GM20000 (cell line): ENCODE data around the gene AFTPH.

Experiments
- DNase-seq: peaks from one replicate; pipeline ENCODE4 v3.0.0; 2012; ENCODE audit warnings: low spot score
- TF ChIP-seq, protein P1 (sequence below): IDR thresholded peaks from 2 replicates; pipeline ENCODE4 v1.5.1; 2012; ENCODE audit warnings: mild to moderate bottlenecking, control low read depth; ENCODE audit errors: extremely low read depth, missing control alignments

Gene AFTPH

DNA sequence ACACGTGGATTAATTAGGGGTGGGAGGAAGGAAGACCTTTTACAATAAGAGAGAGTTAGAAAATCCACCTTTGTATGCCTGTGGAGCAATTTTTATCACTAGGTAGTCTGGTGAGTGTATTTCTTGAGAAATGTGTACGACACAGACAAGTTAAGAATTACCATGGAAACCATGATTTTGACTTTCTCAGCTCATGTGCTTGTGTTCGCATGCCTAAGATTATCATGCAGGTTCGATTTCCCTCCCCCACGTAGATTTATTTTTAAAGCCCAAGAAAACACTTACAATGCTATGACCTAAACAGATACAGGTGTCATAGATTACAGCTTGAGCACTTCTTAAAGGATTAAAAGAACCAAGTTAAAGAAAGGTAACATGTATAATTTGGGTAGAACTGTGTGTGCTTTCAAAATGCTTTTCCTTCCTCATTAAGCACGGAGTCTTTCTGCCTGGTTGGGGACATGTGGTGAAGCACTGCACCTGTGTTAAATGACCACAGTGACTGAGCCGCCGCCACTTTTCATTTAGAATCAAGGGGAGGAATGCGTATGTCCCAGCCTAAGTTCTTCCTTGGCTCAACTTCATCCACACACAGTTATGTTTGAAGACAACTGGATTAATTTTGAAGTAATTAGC lies 113.0 kb downstream of the AFTPH start:
- peak; percentile 68 for DNase-seq

DNA sequence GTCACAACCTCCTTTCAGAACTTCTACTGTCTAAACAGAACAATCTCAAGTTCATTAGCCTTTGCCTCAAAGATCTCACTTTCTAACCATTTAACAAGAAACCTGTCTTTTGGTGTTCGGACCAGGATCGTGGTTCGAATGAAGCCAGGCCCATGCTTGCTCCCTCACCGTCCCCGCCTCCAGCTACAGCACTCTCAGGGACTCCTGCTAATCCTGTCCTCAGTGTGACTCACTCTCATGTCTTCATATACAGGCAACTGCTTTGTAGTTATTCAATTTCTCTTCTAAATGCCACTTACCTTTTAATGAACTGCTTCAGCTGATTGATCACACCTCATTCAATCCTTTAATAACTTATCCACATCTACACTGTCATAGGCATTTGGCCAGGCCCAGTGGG lies 113.8 kb downstream of the AFTPH start:
- DNase-seq: no peak
- TF ChIP-seq, protein P1, sequence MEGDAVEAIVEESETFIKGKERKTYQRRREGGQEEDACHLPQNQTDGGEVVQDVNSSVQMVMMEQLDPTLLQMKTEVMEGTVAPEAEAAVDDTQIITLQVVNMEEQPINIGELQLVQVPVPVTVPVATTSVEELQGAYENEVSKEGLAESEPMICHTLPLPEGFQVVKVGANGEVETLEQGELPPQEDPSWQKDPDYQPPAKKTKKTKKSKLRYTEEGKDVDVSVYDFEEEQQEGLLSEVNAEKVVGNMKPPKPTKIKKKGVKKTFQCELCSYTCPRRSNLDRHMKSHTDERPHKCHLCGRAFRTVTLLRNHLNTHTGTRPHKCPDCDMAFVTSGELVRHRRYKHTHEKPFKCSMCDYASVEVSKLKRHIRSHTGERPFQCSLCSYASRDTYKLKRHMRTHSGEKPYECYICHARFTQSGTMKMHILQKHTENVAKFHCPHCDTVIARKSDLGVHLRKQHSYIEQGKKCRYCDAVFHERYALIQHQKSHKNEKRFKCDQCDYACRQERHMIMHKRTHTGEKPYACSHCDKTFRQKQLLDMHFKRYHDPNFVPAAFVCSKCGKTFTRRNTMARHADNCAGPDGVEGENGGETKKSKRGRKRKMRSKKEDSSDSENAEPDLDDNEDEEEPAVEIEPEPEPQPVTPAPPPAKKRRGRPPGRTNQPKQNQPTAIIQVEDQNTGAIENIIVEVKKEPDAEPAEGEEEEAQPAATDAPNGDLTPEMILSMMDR: no peak

More for the DNA sequence above, 113.0 kb downstream of the AFTPH start:
- TF ChIP-seq, protein P1: no peak

DNA sequence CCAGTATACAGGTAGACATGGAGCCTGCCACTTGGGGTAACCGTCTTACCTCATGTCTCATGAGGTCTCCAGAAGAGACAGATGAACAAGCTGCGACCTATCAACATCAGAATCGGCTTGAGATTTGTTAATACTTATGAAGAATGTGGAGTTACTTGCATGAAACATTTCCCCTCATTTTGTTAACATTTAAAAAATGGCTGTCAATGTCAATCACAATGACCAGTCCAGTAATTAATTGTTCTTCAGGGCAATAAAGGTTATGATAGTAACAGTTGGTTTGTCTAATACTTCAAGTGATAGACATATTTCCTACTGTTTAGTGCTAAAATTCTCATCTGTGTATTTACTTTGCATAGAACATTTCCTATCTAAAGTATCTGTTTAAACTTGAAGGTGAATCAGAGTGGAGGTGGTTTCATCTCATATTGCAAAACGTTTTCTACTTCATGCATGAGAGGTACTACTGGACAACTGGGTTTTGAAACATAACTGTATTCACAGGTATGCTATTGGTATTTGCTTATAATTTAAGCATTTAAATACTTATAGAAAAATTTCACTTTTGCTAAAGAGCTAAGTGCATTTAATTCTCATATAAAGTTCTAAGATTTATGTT lies 114.5 kb downstream of the AFTPH start:
- TF ChIP-seq, protein P1: no peak
- DNase-seq: no peak

DNA sequence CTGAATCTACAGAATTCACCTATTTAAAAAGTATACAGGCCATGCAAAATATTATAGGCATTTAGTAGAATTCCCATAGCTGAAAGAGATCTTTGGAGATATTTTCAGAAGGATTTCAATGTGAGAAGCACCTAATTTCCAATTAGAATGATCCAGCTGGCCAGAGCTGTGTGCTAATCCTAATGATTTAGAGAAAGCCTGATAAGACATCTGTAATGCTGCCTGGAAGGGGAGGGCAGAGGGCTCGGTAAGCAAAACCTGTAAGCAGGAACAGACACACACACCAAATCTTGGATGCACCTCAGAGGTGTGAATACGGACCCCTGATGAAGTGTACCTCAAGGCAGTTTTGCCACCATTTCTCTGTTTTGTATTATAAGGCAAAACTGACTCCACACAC lies 115.6 kb downstream of the AFTPH start:
- DNase-seq: no peak
- TF ChIP-seq, protein P1: no peak

DNA sequence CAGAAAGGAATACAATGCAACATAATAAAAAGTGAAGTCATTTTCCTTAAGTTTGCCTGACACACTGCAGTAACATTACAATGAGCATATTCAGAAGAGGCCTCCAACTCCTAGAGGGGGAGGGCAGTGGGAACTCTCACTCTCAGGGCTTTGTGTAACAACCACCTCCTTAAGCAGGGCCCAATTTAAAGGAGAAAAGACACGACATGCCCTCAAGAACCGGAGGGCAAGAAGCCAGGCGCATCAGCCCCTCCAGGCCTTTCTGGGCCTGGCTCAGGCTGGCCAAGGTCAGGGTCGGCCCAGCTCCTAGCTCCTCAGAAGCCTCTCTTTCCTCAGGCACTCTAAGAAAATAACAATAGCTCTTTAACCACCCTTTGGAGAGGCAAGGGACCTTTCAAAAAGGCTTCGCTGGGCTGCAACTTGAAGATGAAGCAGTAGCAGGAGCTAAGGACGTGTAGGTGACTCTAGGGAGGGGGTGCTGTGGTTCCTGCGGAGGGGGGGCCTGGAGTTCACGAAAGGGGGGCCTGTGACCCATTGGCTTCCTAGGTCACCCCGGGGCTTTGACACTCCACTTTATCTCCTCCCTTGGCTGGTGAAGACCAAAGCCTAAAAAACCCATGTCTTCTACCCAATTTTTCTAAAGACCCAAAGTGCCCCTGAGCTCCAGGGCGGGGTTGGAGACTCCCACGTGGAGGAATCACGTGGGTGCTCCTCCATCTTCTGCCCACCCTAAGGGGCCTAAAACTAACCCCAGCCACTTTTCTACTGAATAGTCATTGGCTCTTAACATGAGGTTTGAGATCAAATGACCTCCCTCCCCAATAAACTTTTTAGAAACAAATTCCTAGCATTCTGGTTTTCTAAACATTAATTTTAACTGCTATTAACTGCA lies 116.3 kb downstream of the AFTPH start:
- TF ChIP-seq, protein P1: no peak
- no peak for DNase-seq

DNA sequence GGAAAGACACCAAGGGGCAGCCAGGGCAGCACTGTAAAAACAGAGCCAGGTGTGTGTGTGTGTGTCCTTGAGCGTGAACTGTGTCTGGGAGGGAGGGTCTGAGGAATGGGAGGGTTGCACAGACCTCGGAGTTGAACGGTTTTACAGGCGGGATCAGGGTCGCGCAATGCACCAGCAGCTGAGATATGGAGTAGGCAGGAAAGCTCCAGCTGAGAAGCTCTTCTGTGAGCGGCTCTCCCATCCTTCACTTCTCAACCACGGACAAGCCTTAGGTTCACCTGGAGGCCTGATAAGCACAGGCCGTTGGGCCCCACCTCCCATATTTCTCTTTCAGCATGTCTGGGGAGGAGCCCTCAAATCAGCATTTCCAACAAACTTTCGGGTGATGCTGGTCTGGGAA lies 117.5 kb downstream of the AFTPH start:
- no peak for DNase-seq
- TF ChIP-seq, protein P1: no peak
